H9 (cell line): ENCODE data around the gene NR3C2. TPM values are rescaled to one million over a fixed set of nuclear protein-coding genes. Genes with fewer than 3 reads are reported as not detected.

ENCODE experiments used
- DNase-seq: peaks from one replicate; pipeline ENCODE4 v3.0.0-alpha.2; 2017
- H2AFZ ChIP-seq: one replicate; pipeline ENCODE4 v1.6.1; 2013; ENCODE audit warnings: mild to moderate bottlenecking, low read length, control low read depth, moderate library complexity
- H2AK5ac ChIP-seq: 2 replicates; pipeline ENCODE4 v1.6.1; 2013; ENCODE audit warnings: low read length, control low read depth, mixed read lengths; ENCODE audit not compliant: insufficient read length
- H2BK120ac ChIP-seq: one replicate; pipeline ENCODE4 v1.6.1; 2013; ENCODE audit warnings: low read depth, mild to moderate bottlenecking, low read length, control low read depth, inconsistent platforms; ENCODE audit not compliant: poor library complexity, severe bottlenecking
- H2BK12ac ChIP-seq: 2 replicates; pipeline ENCODE4 v1.6.1; 2013; ENCODE audit warnings: low read length, control low read depth, mixed read lengths, low read depth; ENCODE audit not compliant: insufficient read length
- H2BK15ac ChIP-seq: 2 replicates; pipeline ENCODE4 v1.6.1; 2013; ENCODE audit warnings: low read depth, low read length, control low read depth
- H2BK20ac ChIP-seq: one replicate; pipeline ENCODE4 v1.6.1; 2013; ENCODE audit warnings: low read depth, mild to moderate bottlenecking, low read length, control low read depth, inconsistent platforms; ENCODE audit not compliant: poor library complexity, severe bottlenecking
- H2BK5ac ChIP-seq: 2 replicates; pipeline ENCODE4 v1.6.1; 2013; ENCODE audit warnings: low read length, control low read depth, mixed read lengths; ENCODE audit not compliant: insufficient read length
- H3K14ac ChIP-seq: 2 replicates; pipeline ENCODE4 v1.6.1; 2013; ENCODE audit warnings: low read length, control low read depth; ENCODE audit not compliant: insufficient read depth
- H3K18ac ChIP-seq: 2 replicates; pipeline ENCODE4 v1.6.1; 2013; ENCODE audit warnings: low read depth, mild to moderate bottlenecking, mixed read lengths, low read length, control low read depth; ENCODE audit not compliant: insufficient read length
- H3K23ac ChIP-seq: 2 replicates; pipeline ENCODE4 v1.6.1; 2013; ENCODE audit warnings: low read length, control low read depth, mixed read lengths, low read depth; ENCODE audit not compliant: insufficient read length
- H3K23me2 ChIP-seq: 2 replicates; pipeline ENCODE4 v1.6.1; 2013; ENCODE audit warnings: low read depth, mild to moderate bottlenecking, mixed read lengths, low read length, control low read depth; ENCODE audit not compliant: insufficient read length, poor library complexity, severe bottlenecking
- H3K27ac ChIP-seq: 2 replicates; pipeline ENCODE4 v1.5.1; 2013; ENCODE audit warnings: low read length, control low read depth, mixed read lengths, low read depth; ENCODE audit not compliant: insufficient read length
- H3K27me3 ChIP-seq: 2 replicates; pipeline ENCODE4 v1.6.1; 2013; ENCODE audit warnings: low read length, control low read depth, inconsistent platforms; ENCODE audit not compliant: insufficient read depth
- H3K4ac ChIP-seq: 2 replicates; pipeline ENCODE4 v1.6.1; 2013; ENCODE audit warnings: low read depth, mild to moderate bottlenecking, control low read depth, inconsistent platforms, low read length, moderate library complexity
- H3K4me1 ChIP-seq: 2 replicates; pipeline ENCODE4 v1.6.1; 2013; ENCODE audit warnings: low read length, control low read depth, inconsistent platforms; ENCODE audit not compliant: insufficient read depth
- H3K4me2 ChIP-seq: 2 replicates; pipeline ENCODE4 v1.6.1; 2013; ENCODE audit warnings: low read length, control low read depth, mixed read lengths; ENCODE audit not compliant: insufficient read length, insufficient read depth
- H3K56ac ChIP-seq: 2 replicates; pipeline ENCODE4 v1.6.1; 2013; ENCODE audit warnings: low read depth, mild to moderate bottlenecking, mixed read lengths, low read length, control low read depth; ENCODE audit not compliant: insufficient read length
- H3K79me1 ChIP-seq: 2 replicates; pipeline ENCODE4 v1.6.1; 2013; ENCODE audit warnings: low read depth, mild to moderate bottlenecking, moderate library complexity, low read length, control low read depth, inconsistent platforms; ENCODE audit not compliant: insufficient read depth, poor library complexity, severe bottlenecking
- H3K79me2 ChIP-seq: 2 replicates; pipeline ENCODE4 v1.6.1; 2013; ENCODE audit warnings: low read length, control low read depth, inconsistent platforms; ENCODE audit not compliant: insufficient read depth
- H3K9ac ChIP-seq: 2 replicates; pipeline ENCODE4 v1.6.1; 2013; ENCODE audit warnings: low read length, control low read depth, mixed read lengths; ENCODE audit not compliant: insufficient read length; ENCODE audit errors: extremely low read depth
- H3K9me3 ChIP-seq: one replicate; pipeline ENCODE4 v1.6.1; 2013; ENCODE audit warnings: low read depth, low read length, inconsistent platforms; ENCODE audit not compliant: control insufficient read depth
- H3T11ph ChIP-seq: one replicate; pipeline ENCODE4 v1.6.1; 2013; ENCODE audit warnings: mild to moderate bottlenecking, low read length, control low read depth, inconsistent platforms
- H4K20me1 ChIP-seq: one replicate; pipeline ENCODE4 v1.6.1; 2013; ENCODE audit not compliant: control insufficient read depth, insufficient read length, insufficient read depth
- H4K5ac ChIP-seq: 2 replicates; pipeline ENCODE4 v1.6.1; 2013; ENCODE audit warnings: low read depth, mild to moderate bottlenecking, mixed read lengths, low read length, control low read depth; ENCODE audit not compliant: insufficient read length
- H4K8ac ChIP-seq: replicated peaks from 2 replicates; pipeline ENCODE4 v1.6.1; 2013; ENCODE audit warnings: low read length, control low read depth, mixed read lengths, low read depth; ENCODE audit not compliant: insufficient read length
- H4K91ac ChIP-seq: 2 replicates; pipeline ENCODE4 v1.6.1; 2013; ENCODE audit warnings: low read depth, mild to moderate bottlenecking, moderate library complexity, mixed read lengths, low read length, control low read depth; ENCODE audit not compliant: insufficient read length
- H3K27ac Mint-ChIP-seq, 3 experiments: 2 replicates in 2 of 3; 3 replicates in 1 of 3; pipeline ENCODE4 v1.8.0; 2020 to 2021; ENCODE audit warnings: mixed read lengths in 3 of 3, mild to moderate bottlenecking in 1 of 3, moderate library complexity in 1 of 3
- H3K27me3 Mint-ChIP-seq: 2 replicates; pipeline ENCODE4 v1.8.0; 2021; ENCODE audit warnings: low read depth, mild to moderate bottlenecking, moderate library complexity, mixed read lengths
- H3K36me3 Mint-ChIP-seq, 3 experiments: 2 replicates in 2 of 3; 3 replicates in 1 of 3; pipeline ENCODE4 v1.8.0; 2020 to 2021; ENCODE audit warnings: low read depth in 3 of 3, mixed read lengths in 3 of 3; ENCODE audit not compliant: insufficient read depth in 1 of 3
- H3K4me1 Mint-ChIP-seq, 2 experiments: 2 replicates each; pipeline ENCODE4 v1.8.0; 2020; ENCODE audit warnings: mixed read lengths in 2 of 2
- H3K4me3 Mint-ChIP-seq, 2 experiments: 2 replicates in 1 of 2; 3 replicates in 1 of 2; pipeline ENCODE4 v1.8.0; 2020 to 2021; ENCODE audit warnings: mild to moderate bottlenecking in 2 of 2, mixed read lengths in 2 of 2, moderate library complexity in 1 of 2
- H3K9me3 Mint-ChIP-seq, 2 experiments: 2 replicates in 1 of 2; 3 replicates in 1 of 2; pipeline ENCODE4 v1.8.0; 2020; ENCODE audit warnings: mild to moderate bottlenecking in 2 of 2, mixed read lengths in 2 of 2, moderate library complexity in 1 of 2
- CTCF ChIP-seq: fragments of 200-600 bp; sonication (generic); conservative IDR thresholded peaks from 3 replicates; pipeline ENCODE4 v1.8.0; 2021; ENCODE audit warnings: antibody characterized with exemption, mild to moderate bottlenecking
- WGBS: extraction: QIAGEN DNeasy Blood & Tissue Kit; methylation state at CpG from one replicate; pipeline ENCODE4 v1.1.7; 2013; ENCODE audit warnings: missing lambda C conversion rate, low lambda C conversion rate, mixed read lengths; ENCODE audit not compliant: insufficient read length; ENCODE audit errors: extremely low coverage; 5-methylcytosine and 5-hydroxymethylcytosine counted together
- total RNA-seq: library from RNA; stranded (reverse); gene quantifications from 2 replicates; pipeline ENCODE4 v1.2.1, GENCODE V29; 2021

Gene NR3C2
- total RNA-seq, 1 experiment from 2014 or later = 1.4 TPM

GRCh38 chr4:148296498-148296897, 145.7 kb downstream of the NR3C2 start:
- H3K27me3 ChIP-seq = no peaks in the 10 kb centered on the region
- H3K23me2 ChIP-seq = no peaks in the 10 kb centered on the region
- no peak overlapping the region for H3K9ac ChIP-seq
- no peak overlapping the region for H3T11ph ChIP-seq
- Mint-ChIP-seq H3K4me3 (no peak overlapping the region), H3K27me3 (no peaks in the 10 kb centered on the region), H3K9me3 (peaks cover 31 to 38% of the 10 kb centered on the region in 2 experiments), H3K27ac (no peak overlapping the region), H3K4me1 (no peaks in the 10 kb centered on the region), H3K36me3 (peaks cover 18 to 30% (median 20%) of the 10 kb centered on the region in 3 experiments)
- no peak overlapping the region for H2AK5ac ChIP-seq
- no peak overlapping the region for H3K4ac ChIP-seq
- TF ChIP-seq CTCF = no peak
- no peak for DNase-seq
- H3K79me2 ChIP-seq = no peaks in the 10 kb centered on the region
- no peak overlapping the region for H3K56ac ChIP-seq
- H2BK5ac ChIP-seq = no peak overlapping the region
- H4K91ac ChIP-seq = no peak overlapping the region
- no peaks in the 10 kb centered on the region for H3K79me1 ChIP-seq
- H3K9me3 ChIP-seq = no peaks in the 10 kb centered on the region
- WGBS = no CpG with 5 or more reads among the region's 2 CpGs
- no peak overlapping the region for H3K23ac ChIP-seq
- no peak overlapping the region for H3K4me2 ChIP-seq
- H2BK15ac ChIP-seq = no peak overlapping the region
- no peaks in the 10 kb centered on the region for H3K4me1 ChIP-seq
- no peak overlapping the region for H3K18ac ChIP-seq
- H3K14ac ChIP-seq = no peak overlapping the region
- H4K20me1 ChIP-seq = no peaks in the 10 kb centered on the region
- H4K8ac ChIP-seq = no peak overlapping the region
- no peak overlapping the region for H2BK120ac ChIP-seq
- H2BK20ac ChIP-seq = no peak overlapping the region
- no peak overlapping the region for H3K27ac ChIP-seq
- H4K5ac ChIP-seq = no peak overlapping the region
- no peak overlapping the region for H2AFZ ChIP-seq
- no peak overlapping the region for H2BK12ac ChIP-seq
